WTC11 (cell line): Measurements from ENCODE around the gene DCUN1D2. TPM values are rescaled to one million over a fixed set of nuclear protein-coding genes. Genes with fewer than 3 reads are reported as not detected.

Source experiments
- ATAC-seq: fragments of 200-7000 bp; cut with Tn5 transposase; 2 replicates; pipeline ENCODE4 v1.10.0; 2021; ENCODE audit warnings: mild to moderate bottlenecking, moderate library complexity
- CTCF ChIA-PET: fragments of 300-600 bp; sonication (Branson Sonifier 250); formaldehyde crosslinking; loops from one replicate; lab custom pipeline; 2021; ENCODE audit warnings: antibody characterized with exemption; lab: Charles Lee
- POLR2A ChIA-PET: fragments of 350-600 bp; sonication (Branson Sonifier 250); formaldehyde crosslinking; loops from one replicate; lab custom pipeline; 2021; ENCODE audit warnings: antibody characterized with exemption; lab: Charles Lee
- DNase-seq: peaks from one replicate; pipeline ENCODE4 v3.0.0; 2021; ENCODE audit warnings: low spot score
- H3K27ac Mint-ChIP-seq: 2 replicates; pipeline ENCODE4 v1.8.0; 2021; ENCODE audit warnings: mixed read lengths
- H3K27me3 Mint-ChIP-seq: 2 replicates; pipeline ENCODE4 v1.8.0; 2021; ENCODE audit warnings: low read depth, mild to moderate bottlenecking, moderate library complexity, mixed read lengths
- H3K36me3 Mint-ChIP-seq: 2 replicates; pipeline ENCODE4 v1.8.0; 2021; ENCODE audit warnings: mixed read lengths
- H3K4me1 Mint-ChIP-seq: 2 replicates; pipeline ENCODE4 v1.8.0; 2022; ENCODE audit warnings: mixed read lengths
- H3K4me3 Mint-ChIP-seq: 2 replicates; pipeline ENCODE4 v1.8.0; 2021; ENCODE audit warnings: mild to moderate bottlenecking, moderate library complexity, mixed read lengths
- H3K9me3 Mint-ChIP-seq: 2 replicates; pipeline ENCODE4 v1.8.0; 2021; ENCODE audit warnings: mixed read lengths
- JUN ChIP-seq: sonication (generic); formaldehyde crosslinking; IDR thresholded peaks from 2 replicates; pipeline ENCODE4 v1.8.0; 2023; ENCODE audit warnings: mild to moderate bottlenecking, missing genetic modification reagents
- MYBL2 ChIP-seq: sonication (generic); formaldehyde crosslinking; IDR thresholded peaks from 2 replicates; pipeline ENCODE4 v1.8.1; 2023; ENCODE audit warnings: mild to moderate bottlenecking, moderate library complexity, missing genetic modification reagents
- NFE2L1 ChIP-seq: sonication (generic); formaldehyde crosslinking; IDR thresholded peaks from 2 replicates; pipeline ENCODE4 v1.8.1; 2023; ENCODE audit warnings: missing genetic modification reagents
- NR2C2 ChIP-seq: sonication (generic); formaldehyde crosslinking; IDR thresholded peaks from 2 replicates; pipeline ENCODE4 v1.8.0; 2022; ENCODE audit warnings: mild to moderate bottlenecking, missing genetic modification reagents
- RELA ChIP-seq: sonication (generic); formaldehyde crosslinking; IDR thresholded peaks from 2 replicates; pipeline ENCODE4 v1.8.1; 2022; ENCODE audit warnings: missing genetic modification reagents, mild to moderate bottlenecking, borderline replicate concordance
- SMAD3 ChIP-seq: sonication (generic); formaldehyde crosslinking; IDR thresholded peaks from 2 replicates; pipeline ENCODE4 v1.8.0; 2022; ENCODE audit warnings: missing genetic modification reagents, mild to moderate bottlenecking, borderline replicate concordance
- SMAD4 ChIP-seq: sonication (generic); formaldehyde crosslinking; IDR thresholded peaks from 2 replicates; pipeline ENCODE4 v1.8.0; 2022; ENCODE audit warnings: mild to moderate bottlenecking, missing genetic modification reagents
- SP1 ChIP-seq: sonication (generic); formaldehyde crosslinking; conservative IDR thresholded peaks from 2 replicates; pipeline ENCODE4 v1.8.1; 2022; ENCODE audit warnings: missing genetic modification reagents
- TEAD1 ChIP-seq: sonication (generic); formaldehyde crosslinking; IDR thresholded peaks from 2 replicates; pipeline ENCODE4 v1.8.0; 2022; ENCODE audit warnings: mild to moderate bottlenecking, missing genetic modification reagents
- TP53 ChIP-seq: sonication (generic); formaldehyde crosslinking; IDR thresholded peaks from 2 replicates; pipeline ENCODE4 v1.8.1; 2023; ENCODE audit warnings: mild to moderate bottlenecking, missing genetic modification reagents
- ZNF121 ChIP-seq: sonication (generic); formaldehyde crosslinking; IDR thresholded peaks from 2 replicates; pipeline ENCODE4 v1.8.0; 2023; ENCODE audit warnings: missing genetic modification reagents
- ZNF138 ChIP-seq: sonication (generic); formaldehyde crosslinking; conservative IDR thresholded peaks from 2 replicates; pipeline ENCODE4 v1.8.1; 2022; ENCODE audit warnings: mild to moderate bottlenecking, moderate library complexity, missing genetic modification reagents
- ZNF263 ChIP-seq: sonication (generic); formaldehyde crosslinking; IDR thresholded peaks from 2 replicates; pipeline ENCODE4 v1.8.1; 2022; ENCODE audit warnings: low read depth, mild to moderate bottlenecking, moderate library complexity, missing genetic modification reagents
- ZNF396 ChIP-seq: fragments of 250-450 bp; sonication (Bioruptor Pico); IDR thresholded peaks from 2 replicates; pipeline ENCODE4 v1.8.0; 2021; ENCODE audit warnings: mild to moderate bottlenecking, moderate library complexity, borderline replicate concordance
- ZNF423 ChIP-seq: fragments of 250-450 bp; sonication (Bioruptor Pico); IDR thresholded peaks from 2 replicates; pipeline ENCODE4 v2.1.2; 2022; ENCODE audit warnings: mild to moderate bottlenecking, moderate library complexity
- total RNA-seq: library from RNA; stranded (reverse); gene quantifications from 3 replicates; pipeline ENCODE4 v1.2.3, GENCODE V29; 2021
- TF ChIP-seq, protein P1 (sequence below): sonication (generic); formaldehyde crosslinking; IDR thresholded peaks from 2 replicates; pipeline ENCODE4 v1.8.0; 2022; ENCODE audit warnings: mild to moderate bottlenecking, missing genetic modification reagents
- TF ChIP-seq, protein P2 (sequence below): sonication (generic); formaldehyde crosslinking; IDR thresholded peaks from 2 replicates; pipeline ENCODE4 v1.8.0; 2022; ENCODE audit warnings: mild to moderate bottlenecking, missing genetic modification reagents
- TF ChIP-seq, protein P3 (sequence below): sonication (generic); formaldehyde crosslinking; conservative IDR thresholded peaks from 2 replicates; pipeline ENCODE4 v1.8.1; 2023; ENCODE audit warnings: mild to moderate bottlenecking, low read depth, missing genetic modification reagents, moderate library complexity
- TF ChIP-seq, protein P4 (sequence below): sonication (generic); formaldehyde crosslinking; IDR thresholded peaks from 2 replicates; pipeline ENCODE4 v1.8.0; 2022; ENCODE audit warnings: mild to moderate bottlenecking, missing genetic modification reagents
- TF ChIP-seq, protein P5 (sequence below): sonication (generic); formaldehyde crosslinking; IDR thresholded peaks from 2 replicates; pipeline ENCODE4 v1.8.1; 2022; ENCODE audit warnings: low read depth, missing genetic modification reagents, borderline replicate concordance
- TF ChIP-seq, protein P6 (sequence below): sonication (generic); formaldehyde crosslinking; IDR thresholded peaks from 2 replicates; pipeline ENCODE4 v1.8.1; 2022; ENCODE audit warnings: mild to moderate bottlenecking, missing genetic modification reagents, moderate library complexity, borderline replicate concordance

DCUN1D2 gene
- total RNA-seq, 1 experiment from 2014 or later, result 42.5 TPM

DNA sequence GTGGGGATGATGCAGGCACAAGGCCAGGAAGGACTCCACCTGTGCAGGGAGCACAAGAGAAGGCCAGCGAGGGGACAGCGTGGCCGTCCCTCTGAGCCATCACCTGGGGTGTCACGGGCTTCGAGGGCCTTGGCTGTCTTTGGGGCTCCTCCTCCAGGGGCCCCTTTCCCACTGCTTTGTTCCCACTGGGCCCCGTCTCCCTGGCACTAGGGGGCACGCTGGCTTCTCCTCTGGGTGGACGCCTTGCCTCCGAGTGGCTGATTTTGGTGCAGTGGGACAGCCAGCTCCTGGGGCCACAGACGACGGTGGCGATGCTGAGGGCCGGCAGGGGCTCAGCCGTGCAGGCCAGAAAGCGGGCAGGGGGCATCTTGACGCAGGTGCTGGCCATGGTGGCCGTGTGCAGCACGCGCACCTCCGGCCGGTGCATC, 83.4 kb downstream of the DCUN1D2 start (continued):
- TF ChIP-seq, protein P1, sequence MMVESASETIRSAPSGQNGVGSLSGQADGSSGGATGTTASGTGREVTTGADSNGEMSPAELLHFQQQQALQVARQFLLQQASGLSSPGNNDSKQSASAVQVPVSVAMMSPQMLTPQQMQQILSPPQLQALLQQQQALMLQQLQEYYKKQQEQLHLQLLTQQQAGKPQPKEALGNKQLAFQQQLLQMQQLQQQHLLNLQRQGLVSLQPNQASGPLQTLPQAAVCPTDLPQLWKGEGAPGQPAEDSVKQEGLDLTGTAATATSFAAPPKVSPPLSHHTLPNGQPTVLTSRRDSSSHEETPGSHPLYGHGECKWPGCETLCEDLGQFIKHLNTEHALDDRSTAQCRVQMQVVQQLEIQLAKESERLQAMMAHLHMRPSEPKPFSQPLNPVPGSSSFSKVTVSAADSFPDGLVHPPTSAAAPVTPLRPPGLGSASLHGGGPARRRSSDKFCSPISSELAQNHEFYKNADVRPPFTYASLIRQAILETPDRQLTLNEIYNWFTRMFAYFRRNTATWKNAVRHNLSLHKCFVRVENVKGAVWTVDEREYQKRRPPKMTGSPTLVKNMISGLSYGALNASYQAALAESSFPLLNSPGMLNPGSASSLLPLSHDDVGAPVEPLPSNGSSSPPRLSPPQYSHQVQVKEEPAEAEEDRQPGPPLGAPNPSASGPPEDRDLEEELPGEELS (CRISPR knock-in tag), result no peak
- TF ChIP-seq, protein P2, sequence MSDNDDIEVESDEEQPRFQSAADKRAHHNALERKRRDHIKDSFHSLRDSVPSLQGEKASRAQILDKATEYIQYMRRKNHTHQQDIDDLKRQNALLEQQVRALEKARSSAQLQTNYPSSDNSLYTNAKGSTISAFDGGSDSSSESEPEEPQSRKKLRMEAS (CRISPR knock-in tag), result no peak

DNA sequence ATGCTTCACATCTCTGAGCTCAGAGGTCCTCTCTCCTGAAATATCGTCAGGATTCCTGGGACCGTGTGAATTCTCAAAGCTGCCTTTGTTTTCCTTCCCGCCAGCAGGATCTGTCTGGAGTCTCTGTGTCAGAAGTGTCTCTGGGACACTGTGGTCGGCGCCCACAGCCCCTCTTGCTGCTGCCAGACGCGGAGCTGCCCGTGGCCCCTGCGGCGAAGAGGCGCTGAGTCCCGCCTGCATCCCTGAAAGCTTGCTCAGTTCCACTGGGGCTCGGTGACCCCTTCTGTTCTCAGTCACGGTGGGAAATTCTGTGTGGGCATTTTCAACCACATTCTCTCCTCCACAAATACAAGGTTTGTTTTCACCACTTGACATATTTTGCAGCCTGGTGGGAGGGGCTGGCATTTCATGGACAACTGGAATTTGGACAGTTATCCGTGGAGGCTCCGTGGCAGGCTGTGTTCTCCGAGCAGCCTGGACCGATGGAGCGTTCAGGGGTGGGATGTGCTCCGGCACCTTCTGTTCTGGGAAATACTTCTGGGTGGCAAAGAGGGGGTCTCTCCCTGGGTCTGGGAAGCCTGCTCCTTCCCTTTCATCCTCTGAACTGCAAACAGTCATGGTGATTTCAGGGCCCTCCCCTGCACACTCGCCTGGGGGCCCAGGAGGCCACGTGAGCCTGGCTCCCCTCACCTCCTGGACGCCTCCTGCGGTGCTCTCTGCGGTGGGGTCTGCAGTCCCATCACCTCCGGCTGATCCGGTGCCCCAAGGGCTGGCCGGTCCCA, 84.0 kb downstream of the DCUN1D2 start:
- POLR2A ChIA-PET, result no interaction called here
- TF ChIP-seq ZNF138, result no peak
- TF ChIP-seq NFE2L1 (CRISPR knock-in tag), result no peak
- no peak for TF ChIP-seq ZNF263 (CRISPR knock-in tag)
- TF ChIP-seq SP1 (CRISPR knock-in tag), result no peak
- TF ChIP-seq MYBL2, result no peak
- TF ChIP-seq NR2C2 (CRISPR knock-in tag), result no peak
- TF ChIP-seq SMAD4 (CRISPR knock-in tag), result no peak
- no peak for TF ChIP-seq SMAD3 (CRISPR knock-in tag)
- TF ChIP-seq, protein P3, sequence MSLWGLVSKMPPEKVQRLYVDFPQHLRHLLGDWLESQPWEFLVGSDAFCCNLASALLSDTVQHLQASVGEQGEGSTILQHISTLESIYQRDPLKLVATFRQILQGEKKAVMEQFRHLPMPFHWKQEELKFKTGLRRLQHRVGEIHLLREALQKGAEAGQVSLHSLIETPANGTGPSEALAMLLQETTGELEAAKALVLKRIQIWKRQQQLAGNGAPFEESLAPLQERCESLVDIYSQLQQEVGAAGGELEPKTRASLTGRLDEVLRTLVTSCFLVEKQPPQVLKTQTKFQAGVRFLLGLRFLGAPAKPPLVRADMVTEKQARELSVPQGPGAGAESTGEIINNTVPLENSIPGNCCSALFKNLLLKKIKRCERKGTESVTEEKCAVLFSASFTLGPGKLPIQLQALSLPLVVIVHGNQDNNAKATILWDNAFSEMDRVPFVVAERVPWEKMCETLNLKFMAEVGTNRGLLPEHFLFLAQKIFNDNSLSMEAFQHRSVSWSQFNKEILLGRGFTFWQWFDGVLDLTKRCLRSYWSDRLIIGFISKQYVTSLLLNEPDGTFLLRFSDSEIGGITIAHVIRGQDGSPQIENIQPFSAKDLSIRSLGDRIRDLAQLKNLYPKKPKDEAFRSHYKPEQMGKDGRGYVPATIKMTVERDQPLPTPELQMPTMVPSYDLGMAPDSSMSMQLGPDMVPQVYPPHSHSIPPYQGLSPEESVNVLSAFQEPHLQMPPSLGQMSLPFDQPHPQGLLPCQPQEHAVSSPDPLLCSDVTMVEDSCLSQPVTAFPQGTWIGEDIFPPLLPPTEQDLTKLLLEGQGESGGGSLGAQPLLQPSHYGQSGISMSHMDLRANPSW, result no peak
- TF ChIP-seq JUN (CRISPR knock-in tag), result no peak
- no peak for TF ChIP-seq TEAD1 (CRISPR knock-in tag)
- TF ChIP-seq, protein P4, sequence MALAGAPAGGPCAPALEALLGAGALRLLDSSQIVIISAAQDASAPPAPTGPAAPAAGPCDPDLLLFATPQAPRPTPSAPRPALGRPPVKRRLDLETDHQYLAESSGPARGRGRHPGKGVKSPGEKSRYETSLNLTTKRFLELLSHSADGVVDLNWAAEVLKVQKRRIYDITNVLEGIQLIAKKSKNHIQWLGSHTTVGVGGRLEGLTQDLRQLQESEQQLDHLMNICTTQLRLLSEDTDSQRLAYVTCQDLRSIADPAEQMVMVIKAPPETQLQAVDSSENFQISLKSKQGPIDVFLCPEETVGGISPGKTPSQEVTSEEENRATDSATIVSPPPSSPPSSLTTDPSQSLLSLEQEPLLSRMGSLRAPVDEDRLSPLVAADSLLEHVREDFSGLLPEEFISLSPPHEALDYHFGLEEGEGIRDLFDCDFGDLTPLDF (CRISPR knock-in tag), result no peak
- TF ChIP-seq, protein P5, sequence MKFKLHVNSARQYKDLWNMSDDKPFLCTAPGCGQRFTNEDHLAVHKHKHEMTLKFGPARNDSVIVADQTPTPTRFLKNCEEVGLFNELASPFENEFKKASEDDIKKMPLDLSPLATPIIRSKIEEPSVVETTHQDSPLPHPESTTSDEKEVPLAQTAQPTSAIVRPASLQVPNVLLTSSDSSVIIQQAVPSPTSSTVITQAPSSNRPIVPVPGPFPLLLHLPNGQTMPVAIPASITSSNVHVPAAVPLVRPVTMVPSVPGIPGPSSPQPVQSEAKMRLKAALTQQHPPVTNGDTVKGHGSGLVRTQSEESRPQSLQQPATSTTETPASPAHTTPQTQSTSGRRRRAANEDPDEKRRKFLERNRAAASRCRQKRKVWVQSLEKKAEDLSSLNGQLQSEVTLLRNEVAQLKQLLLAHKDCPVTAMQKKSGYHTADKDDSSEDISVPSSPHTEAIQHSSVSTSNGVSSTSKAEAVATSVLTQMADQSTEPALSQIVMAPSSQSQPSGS (CRISPR knock-in tag), result no peak
- TF ChIP-seq ZNF423 (CRISPR knock-in tag), result no peak
- no peak for TF ChIP-seq ZNF121 (CRISPR knock-in tag)
- TF ChIP-seq TP53 (CRISPR knock-in tag), result no peak
- TF ChIP-seq, protein P6, sequence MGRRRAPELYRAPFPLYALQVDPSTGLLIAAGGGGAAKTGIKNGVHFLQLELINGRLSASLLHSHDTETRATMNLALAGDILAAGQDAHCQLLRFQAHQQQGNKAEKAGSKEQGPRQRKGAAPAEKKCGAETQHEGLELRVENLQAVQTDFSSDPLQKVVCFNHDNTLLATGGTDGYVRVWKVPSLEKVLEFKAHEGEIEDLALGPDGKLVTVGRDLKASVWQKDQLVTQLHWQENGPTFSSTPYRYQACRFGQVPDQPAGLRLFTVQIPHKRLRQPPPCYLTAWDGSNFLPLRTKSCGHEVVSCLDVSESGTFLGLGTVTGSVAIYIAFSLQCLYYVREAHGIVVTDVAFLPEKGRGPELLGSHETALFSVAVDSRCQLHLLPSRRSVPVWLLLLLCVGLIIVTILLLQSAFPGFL (CRISPR knock-in tag), result no peak
- no peak for TF ChIP-seq ZNF396
- TF ChIP-seq RELA, result no peak
- TF ChIP-seq, all 79 proteins: peak for 0
- ATAC-seq (no peak), DNase-seq (no peak)
- Mint-ChIP-seq H3K36me3 (no peaks in the 10 kb centered on the region), H3K27me3 (no peaks in the 10 kb centered on the region), H3K4me3 (no peak overlapping the region), H3K4me1 (no peaks in the 10 kb centered on the region), H3K27ac (no peak overlapping the region), H3K9me3 (no peaks in the 10 kb centered on the region)
- CTCF ChIA-PET, result interaction anchor here (0.6 to 1.0 kb wide), 2 partner anchors 15 to 45 kb away, joined by 3 read pairs; no protein-coding TSS in a partner anchor
